GM12878 (cell line): ENCODE results near the gene LILRB3. TPM values are rescaled to one million over a fixed set of nuclear protein-coding genes. Genes with fewer than 3 reads are reported as not detected.

Experiments
- CREM ChIP-seq: IDR thresholded peaks from 2 replicates; pipeline ENCODE4 v1.6.1; 2014; ENCODE audit warnings: antibody characterized with exemption, low read depth
- GABPA ChIP-seq: IDR thresholded peaks from 2 replicates; pipeline ENCODE4 v1.6.1; 2014; ENCODE audit warnings: antibody characterized with exemption, low read depth, mild to moderate bottlenecking, inconsistent platforms
- JUND ChIP-seq: IDR thresholded peaks from 2 replicates; pipeline ENCODE4 v1.6.1; 2012; ENCODE audit warnings: low read depth, mild to moderate bottlenecking, low read length, improper control_type of control experiment, moderate library complexity
- NFYA ChIP-seq: IDR thresholded peaks from 2 replicates; pipeline ENCODE4 v1.6.1; 2011; ENCODE audit warnings: low read depth, mild to moderate bottlenecking, low read length, improper control_type of control experiment, borderline replicate concordance
- RELA ChIP-seq: fragments of 450-650 bp; IDR thresholded peaks from 2 replicates; pipeline ENCODE4 v1.8.0; 2014; ENCODE audit warnings: borderline replicate concordance; ENCODE audit not compliant: partially characterized antibody
- SPI1 ChIP-seq: IDR thresholded peaks from 2 replicates; pipeline ENCODE4 v1.6.1; 2011; ENCODE audit warnings: low read depth, mild to moderate bottlenecking, low read length, moderate library complexity, borderline replicate concordance; ENCODE audit not compliant: insufficient read depth
- SRF ChIP-seq, 2 experiments: IDR thresholded peaks; 2 replicates each; pipeline ENCODE4 v1.6.1; 2011; ENCODE audit warnings: low read depth in 2 of 2, low read length in 2 of 2, mild to moderate bottlenecking in 1 of 2, moderate library complexity in 1 of 2
- ZNF24 ChIP-seq: fragments of 450-650 bp; IDR thresholded peaks from 2 replicates; pipeline ENCODE4 v1.6.1; 2017; ENCODE audit warnings: antibody characterized with exemption, mild to moderate bottlenecking
- polyA plus RNA-seq, 11 experiments: library from polyadenylated mRNA; depleted of rRNA in 4 of 11; unstranded in 6 of 11; stranded (reverse) in 5 of 11; fragments of >200 nt; fragmentation: Nextera tagmentation in 4 of 11; fragmentation: Illumina TruSeq in 1 of 11; extraction: Ambion mirVana in 4 of 11; extraction: Trizol in 1 of 11; gene quantifications; 1 replicate in 1 of 11; 2 replicates in 10 of 11; pipeline versions ENCODE4 v1.2.1 to v1.2.3, GENCODE V29; 2011 to 2016; ENCODE audit warnings: inconsistent platforms in 2 of 11, missing spikeins in 2 of 11, low read depth in 1 of 11
- total RNA-seq, 4 experiments: library from RNA; depleted of rRNA in 3 of 4; stranded (reverse); fragments of >200 nt in 3 of 4; fragmentation: Illumina TruSeq in 1 of 4; extraction: Trizol in 1 of 4; gene quantifications; 2 replicates each; pipeline versions ENCODE4 v1.2.1 to v1.2.3, GENCODE V29; 2013 to 2021
- TF ChIP-seq, protein P1 (sequence below): IDR thresholded peaks from 2 replicates; pipeline ENCODE4 v1.6.1; 2011; ENCODE audit warnings: borderline replicate concordance, low read depth, mild to moderate bottlenecking, moderate library complexity, low read length; ENCODE audit not compliant: insufficient read depth, poor library complexity, severe bottlenecking
- TF ChIP-seq, protein P2 (sequence below): IDR thresholded peaks from 2 replicates; pipeline ENCODE4 v1.6.1; 2011; ENCODE audit warnings: low read depth, low read length, improper control_type of control experiment, borderline replicate concordance

Gene LILRB3
- total and polyA plus RNA-seq, 10 of the 15 experiments (the other 5 are each of a cell fraction or from before 2014, with no cell fraction given): 0.04 to 1.1 (median 0.18) TPM; not detected in 1

DNA sequence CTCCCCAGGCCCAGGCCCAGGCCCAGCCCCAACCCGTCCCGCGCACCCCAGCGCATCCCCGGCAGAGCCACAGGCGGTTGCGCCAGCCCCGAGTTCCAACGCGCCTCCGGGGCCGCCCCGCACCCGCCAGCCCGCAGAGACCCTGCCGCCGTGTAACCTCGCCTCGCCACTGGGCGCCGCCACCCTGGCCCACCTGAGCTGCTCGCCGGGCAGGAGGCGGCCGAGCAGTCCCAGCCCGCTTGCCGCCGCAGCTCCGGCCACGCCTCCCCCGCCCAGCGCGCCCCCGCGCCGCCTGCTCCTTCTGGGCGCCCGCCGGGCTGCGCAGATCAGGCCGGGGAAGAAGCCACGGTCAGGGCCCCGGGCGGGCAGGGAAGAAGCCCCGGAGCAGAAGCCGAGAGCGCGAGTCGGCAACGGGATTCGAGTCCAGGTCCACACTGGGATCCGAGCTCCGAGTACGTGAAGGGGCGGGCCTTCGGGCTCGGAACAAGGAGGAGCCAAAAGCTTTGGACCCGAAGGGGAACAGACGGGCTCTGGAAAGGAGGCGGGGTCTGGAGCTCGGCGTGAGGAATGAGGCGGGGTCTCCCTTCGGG is 33.6 kb downstream of the LILRB3 start, which contains the start of gene MBOAT7 (continued):
- TF ChIP-seq SRF (IDR thresholded peaks at IDR 0.05; ENCODE audit: low read depth in 2 of 2, low read length in 2 of 2): 0 out of 4 replicates have a peak, but pooled peaks of 1 of the 2 experiments have one; percentile 9
- no peak for TF ChIP-seq GABPA
- TF ChIP-seq, protein P1, sequence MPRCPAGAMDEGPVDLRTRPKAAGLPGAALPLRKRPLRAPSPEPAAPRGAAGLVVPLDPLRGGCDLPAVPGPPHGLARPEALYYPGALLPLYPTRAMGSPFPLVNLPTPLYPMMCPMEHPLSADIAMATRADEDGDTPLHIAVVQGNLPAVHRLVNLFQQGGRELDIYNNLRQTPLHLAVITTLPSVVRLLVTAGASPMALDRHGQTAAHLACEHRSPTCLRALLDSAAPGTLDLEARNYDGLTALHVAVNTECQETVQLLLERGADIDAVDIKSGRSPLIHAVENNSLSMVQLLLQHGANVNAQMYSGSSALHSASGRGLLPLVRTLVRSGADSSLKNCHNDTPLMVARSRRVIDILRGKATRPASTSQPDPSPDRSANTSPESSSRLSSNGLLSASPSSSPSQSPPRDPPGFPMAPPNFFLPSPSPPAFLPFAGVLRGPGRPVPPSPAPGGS: peak; percentile 54
- TF ChIP-seq, protein P2, sequence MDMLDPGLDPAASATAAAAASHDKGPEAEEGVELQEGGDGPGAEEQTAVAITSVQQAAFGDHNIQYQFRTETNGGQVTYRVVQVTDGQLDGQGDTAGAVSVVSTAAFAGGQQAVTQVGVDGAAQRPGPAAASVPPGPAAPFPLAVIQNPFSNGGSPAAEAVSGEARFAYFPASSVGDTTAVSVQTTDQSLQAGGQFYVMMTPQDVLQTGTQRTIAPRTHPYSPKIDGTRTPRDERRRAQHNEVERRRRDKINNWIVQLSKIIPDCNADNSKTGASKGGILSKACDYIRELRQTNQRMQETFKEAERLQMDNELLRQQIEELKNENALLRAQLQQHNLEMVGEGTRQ: no peak
- TF ChIP-seq CREM: 0 out of 2 replicates have a peak, but pooled peaks have one; percentile 4
- TF ChIP-seq RELA: peak; percentile 51
- TF ChIP-seq JUND: no peak
- TF ChIP-seq SPI1: no peak
- TF ChIP-seq ZNF24: no peak
- TF ChIP-seq NFYA: no peak
- TF ChIP-seq, all 136 proteins: peak for 30
